GM12878 (cell line): Measurements from ENCODE around the gene SPINK8. TPM values are rescaled to one million over a fixed set of nuclear protein-coding genes. Genes with fewer than 3 reads are reported as not detected.

Experiments
- ATAC-seq: fragments of 200-7000 bp; cut with Tn5 transposase; 3 replicates; pipeline ENCODE4 v1.9.1; 2020; ENCODE audit warnings: mild to moderate bottlenecking, moderate library complexity
- BruUV-seq: library from RNA; stranded (reverse); fragments of 400-500 nt; replicated peaks from 2 replicates; lab custom pipeline; 2021; lab: Mats Ljungman, UMichigan
- CTCF ChIA-PET: fragments of 300-600 bp; sonication (Branson Sonifier 250); formaldehyde crosslinking; extraction: SDS; loops from one replicate; lab custom pipeline; 2021; ENCODE audit warnings: inconsistent platforms; lab: Yijun Ruan, JAX
- POLR2A ChIA-PET: fragments of 350-600 bp; formaldehyde crosslinking; extraction: SDS; loops from one replicate; lab custom pipeline; 2021; ENCODE audit warnings: inconsistent platforms; lab: Charles Lee
- RAD21 ChIA-PET: fragments of 300-600 bp; sonication (Branson Sonifier 250); formaldehyde crosslinking; loops from one replicate; lab custom pipeline; 2023; ENCODE audit warnings: antibody characterized with exemption; ENCODE audit not compliant: unreplicated experiment; lab: Charles Lee
- SMC1A ChIA-PET: fragments of 300-600 bp; sonication (Branson Sonifier 250); formaldehyde crosslinking; loops from one replicate; lab custom pipeline; 2023; ENCODE audit not compliant: unreplicated experiment, uncharacterized antibody; lab: Charles Lee
- DNase-seq: peaks from one replicate; pipeline ENCODE4 v3.0.0-alpha.2; 2011; ENCODE audit warnings: low read depth, low spot score
- FAIRE-seq: peaks from 3 replicates; lab custom pipeline; 2011; peaks lifted over from hg19 to GRCh38; lab: Jason Lieb, UNC
- H2AFZ ChIP-seq: 2 replicates; pipeline ENCODE4 v1.6.0; 2011; ENCODE audit warnings: low read depth, low read length, control low read depth; ENCODE audit not compliant: control insufficient read depth
- H3K27ac ChIP-seq: 2 replicates; pipeline ENCODE4 v1.5.1; 2011; ENCODE audit warnings: control low read depth; ENCODE audit not compliant: control insufficient read depth, insufficient read depth
- H3K27me3 ChIP-seq, 2 experiments: replicated peaks in 1 of 2; 2 replicates each; pipeline versions ENCODE4 v1.6.0 to v1.6.1; 2011; ENCODE audit warnings: low read length in 1 of 2; ENCODE audit not compliant: control insufficient read depth in 2 of 2, insufficient read depth in 2 of 2
- H3K36me3 ChIP-seq, 2 experiments: 2 replicates each; pipeline ENCODE4 v1.5.1; 2011; ENCODE audit warnings: low read length in 1 of 2; ENCODE audit not compliant: control insufficient read depth in 2 of 2, insufficient read depth in 2 of 2
- H3K4me1 ChIP-seq: 2 replicates; pipeline ENCODE4 v1.6.1; 2011; ENCODE audit warnings: mild to moderate bottlenecking, low read length, moderate library complexity, mixed read lengths; ENCODE audit not compliant: control insufficient read depth, insufficient read depth
- H3K4me2 ChIP-seq: 2 replicates; pipeline ENCODE4 v1.6.0; 2011; ENCODE audit warnings: control low read depth; ENCODE audit not compliant: control insufficient read depth, insufficient read depth
- H3K4me3 ChIP-seq: fragments of 200-600 bp; sonication (generic); 2 replicates; pipeline ENCODE4 v1.5.1; 2016
- H3K79me2 ChIP-seq: 2 replicates; pipeline ENCODE4 v1.6.0; 2011; ENCODE audit warnings: low read length; ENCODE audit not compliant: control insufficient read depth, insufficient read depth
- H3K9ac ChIP-seq: 2 replicates; pipeline ENCODE4 v1.8.0; 2011; ENCODE audit warnings: low read length, control low read depth, mixed read lengths; ENCODE audit not compliant: control insufficient read depth, insufficient read depth
- H3K9me3 ChIP-seq: replicated peaks from 3 replicates; pipeline ENCODE4 v1.5.1; 2011; ENCODE audit warnings: mild to moderate bottlenecking, low read length; ENCODE audit not compliant: control insufficient read depth, insufficient read depth
- H4K20me1 ChIP-seq: 2 replicates; pipeline ENCODE4 v1.6.0; 2011; ENCODE audit not compliant: control insufficient read depth, insufficient read depth
- BACH1 ChIP-seq: fragments of 450-650 bp; IDR thresholded peaks from 2 replicates; pipeline ENCODE4 v1.6.1; 2017; ENCODE audit warnings: mild to moderate bottlenecking, borderline replicate concordance
- E4F1 ChIP-seq: fragments of 450-650 bp; IDR thresholded peaks from 2 replicates; pipeline ENCODE4 v1.6.1; 2018; ENCODE audit warnings: borderline replicate concordance, mild to moderate bottlenecking; ENCODE audit not compliant: partially characterized antibody
- HSF1 ChIP-seq: fragments of 150-350 bp; IDR thresholded peaks from 2 replicates; pipeline ENCODE4 v1.6.1; 2014; ENCODE audit warnings: mild to moderate bottlenecking, low read depth, low read length
- MEF2A ChIP-seq: IDR thresholded peaks from 2 replicates; pipeline ENCODE4 v1.6.1; 2011; ENCODE audit warnings: low read depth, mild to moderate bottlenecking, low read length, moderate library complexity; ENCODE audit not compliant: insufficient read depth
- PAX8 ChIP-seq: fragments of 450-650 bp; IDR thresholded peaks from 2 replicates; pipeline ENCODE4 v1.6.1; 2017; ENCODE audit warnings: mild to moderate bottlenecking, moderate library complexity
- RAD21 ChIP-seq: IDR thresholded peaks from 2 replicates; pipeline ENCODE4 v1.6.1; 2011; ENCODE audit warnings: mild to moderate bottlenecking, low read depth, low read length, moderate library complexity; ENCODE audit not compliant: insufficient read depth
- SIN3A ChIP-seq: IDR thresholded peaks from 2 replicates; pipeline ENCODE4 v1.6.1; 2012; ENCODE audit warnings: low read depth, low read length, improper control_type of control experiment
- SPI1 ChIP-seq: IDR thresholded peaks from 2 replicates; pipeline ENCODE4 v1.6.1; 2011; ENCODE audit warnings: low read depth, mild to moderate bottlenecking, low read length, moderate library complexity, borderline replicate concordance; ENCODE audit not compliant: insufficient read depth
- SREBF1 ChIP-seq: IDR thresholded peaks from 2 replicates; pipeline ENCODE4 v1.6.1; 2012; ENCODE audit warnings: mild to moderate bottlenecking, low read length
- ZBED1 ChIP-seq: IDR thresholded peaks from 2 replicates; pipeline ENCODE4 v1.6.1; 2016; ENCODE audit warnings: borderline replicate concordance
- ZNF217 ChIP-seq: fragments of 450-650 bp; IDR thresholded peaks from 2 replicates; pipeline ENCODE4 v1.6.1; 2017; ENCODE audit warnings: antibody characterized with exemption, mild to moderate bottlenecking
- WGBS: methylation state at CpG from one replicate; pipeline ENCODE4 v1.1.6; 2016; ENCODE audit warnings: low lambda C conversion rate; ENCODE audit not compliant: insufficient replicate concordance, insufficient coverage; ENCODE audit errors: missing lambda C conversion rate; 5-methylcytosine and 5-hydroxymethylcytosine counted together
- in situ Hi-C: fragments of 300-500 bp; cut with MboI; formaldehyde crosslinking; loops from 9 replicates; pipeline ENCODE4 v1.14.3; 2018; ENCODE audit warnings: mixed read lengths
- intact Hi-C: fragments of 100-400 bp; cut with micrococcal nuclease; formaldehyde crosslinking; loops from one replicate; pipeline ENCODE4 v1.14.2; 2022; ENCODE audit not compliant: unreplicated experiment
- polyA plus RNA-seq, 11 experiments: library from polyadenylated mRNA; depleted of rRNA in 4 of 11; unstranded in 6 of 11; stranded (reverse) in 5 of 11; fragments of >200 nt; fragmentation: Nextera tagmentation in 4 of 11; fragmentation: Illumina TruSeq in 1 of 11; extraction: Ambion mirVana in 4 of 11; extraction: Trizol in 1 of 11; gene quantifications; 1 replicate in 1 of 11; 2 replicates in 10 of 11; pipeline versions ENCODE4 v1.2.1 to v1.2.3, GENCODE V29; 2011 to 2016; ENCODE audit warnings: inconsistent platforms in 2 of 11, missing spikeins in 2 of 11, low read depth in 1 of 11
- total RNA-seq, 4 experiments: library from RNA; depleted of rRNA in 3 of 4; stranded (reverse); fragments of >200 nt in 3 of 4; fragmentation: Illumina TruSeq in 1 of 4; extraction: Trizol in 1 of 4; gene quantifications; 2 replicates each; pipeline versions ENCODE4 v1.2.1 to v1.2.3, GENCODE V29; 2013 to 2021

SPINK8 gene
- total and polyA plus RNA-seq, 10 of the 15 experiments (the other 5 are each of a cell fraction or from before 2014, with no cell fraction given): not detected

- TF ChIP-seq E4F1 (no peak), PAX8 (no peak), HSF1 (no peak), ZNF217 (no peak), SPI1 (no peak)
- TF ChIP-seq, all 136 proteins: peak for 0
Measured at GRCh38 chr3:48372862-48373435, 39.5 kb upstream of the SPINK8 start (continued).

GRCh38 chr3:48372377-48372770 lies 38.9 kb upstream of the SPINK8 start:
- CTCF ChIA-PET: no interaction called here
- no peak for DNase-seq
- FAIRE-seq: no peak

More at GRCh38 chr3:48372377-48372770, 38.9 kb upstream of the SPINK8 start:
- Histone ChIP-seq H3K27me3 (no peaks in the 10 kb centered on the region; a peak in 1 of 4 replicates), H2AFZ (no peak overlapping the region), H3K79me2 (no peaks in the 10 kb centered on the region), H4K20me1 (no peaks in the 10 kb centered on the region), H3K4me2 (no peak overlapping the region), H3K4me1 (no peaks in the 10 kb centered on the region), H3K9me3 (no peaks in the 10 kb centered on the region), H3K4me3 (no peak overlapping the region), H3K27ac (no peak overlapping the region), H3K36me3 (no peaks in the 10 kb centered on the region), H3K9ac (no peak overlapping the region)
- TF ChIP-seq SIN3A (no peak), BACH1 (no peak), ZBED1 (no peak), RAD21 (no peak), SREBF1 (no peak), MEF2A (no peak)
- BruUV-seq: no TSS peak
- ChIA-PET RAD21 (no interaction called here), POLR2A (no interaction called here), SMC1A (interaction anchor here (1.0 kb wide), 1 partner anchor 64 kb away, joined by 3 read pairs; no protein-coding TSS in a partner anchor)
- ATAC-seq: no peak
- intact Hi-C loops: no loop called here
- in situ Hi-C loops: no loop called here
- WGBS: 38% methylated on average over 7 of the region's 7 CpGs
